ENCODE data around the gene CDH6.

The CDH6 gene

GRCh38 chr5:31215236-31215635 is 21.8 kb downstream of the CDH6 start:
- no peak overlapping the region for H3K9ac ChIP-seq (ENCODE audit: low read depth, low read length)
- no peaks in the 10 kb centered on the region for H3K4me1 ChIP-seq (ENCODE audit: insufficient read depth, low read length)
- H3K36me3 ChIP-seq (ENCODE audit: insufficient read depth, low read length) = no peaks in the 10 kb centered on the region
- no peaks in the 10 kb centered on the region for H3K9me3 ChIP-seq (ENCODE audit: control insufficient read depth, insufficient read depth, low read length)

- Histone ChIP-seq H3K36me3 (ENCODE audit: insufficient read depth, low read length) (no peaks in the 10 kb centered on the region), H3K9me3 (ENCODE audit: control insufficient read depth, insufficient read depth, low read length) (no peaks in the 10 kb centered on the region), H3K4me1 (ENCODE audit: insufficient read depth, low read length) (no peaks in the 10 kb centered on the region), H3K9ac (ENCODE audit: low read depth, low read length) (no peak overlapping the region)
Measured at GRCh38 chr5:31217446-31217845, 24.0 kb downstream of the CDH6 start.

- Histone ChIP-seq H3K4me1 (ENCODE audit: insufficient read depth, low read length) (no peaks in the 10 kb centered on the region), H3K9me3 (ENCODE audit: control insufficient read depth, insufficient read depth, low read length) (no peaks in the 10 kb centered on the region), H3K9ac (ENCODE audit: low read depth, low read length) (no peak overlapping the region)
Measured at GRCh38 chr5:31218978-31219377, 25.5 kb downstream of the CDH6 start.

GRCh38 chr5:31221001-31221400 is 27.5 kb downstream of the CDH6 start:
- H3K36me3 ChIP-seq (ENCODE audit: insufficient read depth, low read length) = no peaks in the 10 kb centered on the region
- H3K4me1 ChIP-seq (ENCODE audit: insufficient read depth, low read length) = no peaks in the 10 kb centered on the region
- H3K9ac ChIP-seq (ENCODE audit: low read depth, low read length) = no peak overlapping the region
- no peaks in the 10 kb centered on the region for H3K9me3 ChIP-seq (ENCODE audit: control insufficient read depth, insufficient read depth, low read length)

More at GRCh38 chr5:31218978-31219377, 25.5 kb downstream of the CDH6 start:
- no peaks in the 10 kb centered on the region for H3K36me3 ChIP-seq (ENCODE audit: insufficient read depth, low read length)

- no peaks in the 10 kb centered on the region for H3K9me3 ChIP-seq (ENCODE audit: control insufficient read depth, insufficient read depth, low read length)
- H3K4me1 ChIP-seq (ENCODE audit: insufficient read depth, low read length) = no peaks in the 10 kb centered on the region
- H3K36me3 ChIP-seq (ENCODE audit: insufficient read depth, low read length) = no peaks in the 10 kb centered on the region
- no peak overlapping the region for H3K9ac ChIP-seq (ENCODE audit: low read depth, low read length)
Measured at GRCh38 chr5:31225118-31225517, 31.6 kb downstream of the CDH6 start.

GRCh38 chr5:31225613-31226012 is 32.1 kb downstream of the CDH6 start:
- Histone ChIP-seq H3K36me3 (ENCODE audit: insufficient read depth, low read length) (no peaks in the 10 kb centered on the region), H3K4me1 (ENCODE audit: insufficient read depth, low read length) (no peaks in the 10 kb centered on the region), H3K9me3 (ENCODE audit: control insufficient read depth, insufficient read depth, low read length) (no peaks in the 10 kb centered on the region), H3K9ac (ENCODE audit: low read depth, low read length) (no peak overlapping the region)

- H3K4me1 ChIP-seq (ENCODE audit: insufficient read depth, low read length) = no peaks in the 10 kb centered on the region
- H3K36me3 ChIP-seq (ENCODE audit: insufficient read depth, low read length) = no peaks in the 10 kb centered on the region
- H3K9me3 ChIP-seq (ENCODE audit: control insufficient read depth, insufficient read depth, low read length) = no peaks in the 10 kb centered on the region
- H3K9ac ChIP-seq (ENCODE audit: low read depth, low read length) = no peak overlapping the region
Measured at GRCh38 chr5:31226651-31227050, 33.2 kb downstream of the CDH6 start.

- H3K9ac ChIP-seq (ENCODE audit: low read depth, low read length) = no peak overlapping the region
- H3K36me3 ChIP-seq (ENCODE audit: insufficient read depth, low read length) = no peaks in the 10 kb centered on the region
- H3K4me1 ChIP-seq (ENCODE audit: insufficient read depth, low read length) = no peaks in the 10 kb centered on the region
- no peaks in the 10 kb centered on the region for H3K9me3 ChIP-seq (ENCODE audit: control insufficient read depth, insufficient read depth, low read length)
Measured at GRCh38 chr5:31229266-31229665, 35.8 kb downstream of the CDH6 start.

- no peaks in the 10 kb centered on the region for H3K36me3 ChIP-seq (ENCODE audit: insufficient read depth, low read length)
- no peaks in the 10 kb centered on the region for H3K4me1 ChIP-seq (ENCODE audit: insufficient read depth, low read length)
- no peaks in the 10 kb centered on the region for H3K9me3 ChIP-seq (ENCODE audit: control insufficient read depth, insufficient read depth, low read length)
- H3K9ac ChIP-seq (ENCODE audit: low read depth, low read length) = no peak overlapping the region
Measured at GRCh38 chr5:31231177-31231838, 37.8 kb downstream of the CDH6 start.

GRCh38 chr5:31232273-31232888 is 38.9 kb downstream of the CDH6 start:
- H3K9me3 ChIP-seq (ENCODE audit: control insufficient read depth, insufficient read depth, low read length) = no peaks in the 10 kb centered on the region
- no peak overlapping the region for H3K9ac ChIP-seq (ENCODE audit: low read depth, low read length)
- H3K36me3 ChIP-seq (ENCODE audit: insufficient read depth, low read length) = no peaks in the 10 kb centered on the region
- H3K4me1 ChIP-seq (ENCODE audit: insufficient read depth, low read length) = no peaks in the 10 kb centered on the region

GRCh38 chr5:31235381-31235780 is 41.9 kb downstream of the CDH6 start:
- Histone ChIP-seq H3K36me3 (ENCODE audit: insufficient read depth, low read length) (no peaks in the 10 kb centered on the region), H3K9me3 (ENCODE audit: control insufficient read depth, insufficient read depth, low read length) (no peaks in the 10 kb centered on the region), H3K4me1 (ENCODE audit: insufficient read depth, low read length) (no peaks in the 10 kb centered on the region), H3K9ac (ENCODE audit: low read depth, low read length) (no peak overlapping the region)

GRCh38 chr5:31236339-31236738 is 42.9 kb downstream of the CDH6 start:
- H3K9me3 ChIP-seq (ENCODE audit: control insufficient read depth, insufficient read depth, low read length) = no peaks in the 10 kb centered on the region
- H3K36me3 ChIP-seq (ENCODE audit: insufficient read depth, low read length) = no peaks in the 10 kb centered on the region
- H3K4me1 ChIP-seq (ENCODE audit: insufficient read depth, low read length) = no peaks in the 10 kb centered on the region
- H3K9ac ChIP-seq (ENCODE audit: low read depth, low read length) = no peak overlapping the region

GRCh38 chr5:31237174-31237573 is 43.7 kb downstream of the CDH6 start:
- Histone ChIP-seq H3K9me3 (ENCODE audit: control insufficient read depth, insufficient read depth, low read length) (no peaks in the 10 kb centered on the region), H3K36me3 (ENCODE audit: insufficient read depth, low read length) (no peaks in the 10 kb centered on the region), H3K9ac (ENCODE audit: low read depth, low read length) (no peak overlapping the region), H3K4me1 (ENCODE audit: insufficient read depth, low read length) (no peaks in the 10 kb centered on the region)

- Histone ChIP-seq H3K4me1 (ENCODE audit: insufficient read depth, low read length) (no peaks in the 10 kb centered on the region), H3K9ac (ENCODE audit: low read depth, low read length) (no peak overlapping the region), H3K36me3 (ENCODE audit: insufficient read depth, low read length) (no peaks in the 10 kb centered on the region), H3K9me3 (ENCODE audit: control insufficient read depth, insufficient read depth, low read length) (no peaks in the 10 kb centered on the region)
Measured at GRCh38 chr5:31238497-31238896, 45.0 kb downstream of the CDH6 start.

- Histone ChIP-seq H3K4me1 (ENCODE audit: insufficient read depth, low read length) (no peaks in the 10 kb centered on the region), H3K9ac (ENCODE audit: low read depth, low read length) (no peak overlapping the region), H3K36me3 (ENCODE audit: insufficient read depth, low read length) (no peaks in the 10 kb centered on the region), H3K9me3 (ENCODE audit: control insufficient read depth, insufficient read depth, low read length) (no peaks in the 10 kb centered on the region)
Measured at GRCh38 chr5:31244921-31245320, 51.4 kb downstream of the CDH6 start.

Measured in ES-I3 (cell line).